NCI-H2171 (cell line): ENCODE data around the gene MSANTD3.
A peak's percentile ranks its signal among the peaks of the same experiment; 100 is the strongest.
"Not testable (repeated sequence)": the region's sequence is repeated elsewhere in the genome, so short reads cannot be mapped to it uniquely, and the experiment has no call there.

Experiments
- DNase-seq: peaks from one replicate; lab custom pipeline; 2025; lab: John Stamatoyannopoulos, UW

MSANTD3 gene

DNA sequence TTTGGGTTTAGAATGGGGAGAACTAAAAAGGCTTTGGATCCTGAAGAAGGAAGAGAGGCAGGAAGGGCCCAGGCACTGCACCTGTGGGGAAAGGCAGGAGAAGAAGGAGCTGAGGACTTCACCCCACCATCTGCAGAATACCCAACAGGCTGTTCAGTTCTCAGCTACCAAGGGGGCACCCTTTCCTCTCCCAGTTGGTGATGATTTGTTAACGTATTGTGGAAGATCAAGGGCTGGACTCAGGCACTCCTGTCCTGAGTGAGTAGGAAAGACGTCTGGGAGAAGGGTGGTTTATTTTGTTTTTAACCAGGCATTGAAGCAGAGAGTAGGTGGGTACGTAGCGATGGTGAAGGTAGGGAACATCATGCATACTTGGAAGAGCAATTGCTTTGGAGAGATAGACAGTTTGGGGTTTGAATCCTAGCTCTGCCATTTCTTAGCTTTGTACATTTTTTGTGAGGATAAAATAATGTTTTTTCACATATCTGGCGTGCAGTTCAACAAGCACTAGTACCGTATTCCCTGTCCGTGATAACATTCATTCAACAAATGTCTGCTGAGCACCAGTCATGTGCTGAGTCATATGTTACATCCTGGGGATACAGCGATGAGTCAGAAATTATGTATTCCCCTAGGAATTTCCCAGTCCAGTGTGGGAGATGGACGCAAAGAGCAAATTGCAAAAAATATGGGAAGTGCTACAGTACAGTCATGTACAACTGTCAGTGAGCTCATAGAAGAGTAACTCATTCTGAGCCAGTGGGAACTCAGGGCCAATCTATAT, 2.1 kb downstream of the MSANTD3 start:
- DNase-seq = no peak

GRCh38 chr9:100430286-100430940, 3.5 kb downstream of the MSANTD3 start:
- DNase-seq = no peak

GRCh38 chr9:100431886-100432285, 4.9 kb downstream of the MSANTD3 start:
- no peak for DNase-seq

- DNase-seq = no peak
Measured at GRCh38 chr9:100432736-100433135, 5.8 kb downstream of the MSANTD3 start.

DNA sequence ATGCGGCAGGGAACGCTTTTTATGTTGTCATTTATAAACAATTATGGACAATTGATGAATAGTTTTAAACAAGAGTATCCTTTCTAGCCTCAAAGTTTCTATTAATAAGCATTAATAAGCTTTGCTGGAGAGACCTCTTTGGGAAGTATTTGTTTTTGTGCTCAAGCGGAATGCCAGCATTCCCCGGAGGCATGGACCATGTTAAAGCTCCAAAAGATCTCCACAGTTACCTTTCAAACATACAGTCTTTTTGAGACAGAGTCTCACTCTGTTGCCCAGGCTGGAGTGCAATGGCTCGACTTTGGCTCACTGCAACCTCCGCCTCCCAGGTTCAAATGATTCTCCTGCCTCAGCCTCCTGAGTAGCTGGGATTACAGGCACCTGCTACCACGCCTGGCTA, 9.6 kb downstream of the MSANTD3 start:
- no peak for DNase-seq

GRCh38 chr9:100437860-100438805, 11.2 kb downstream of the MSANTD3 start:
- peak; percentile 14 for DNase-seq

DNA sequence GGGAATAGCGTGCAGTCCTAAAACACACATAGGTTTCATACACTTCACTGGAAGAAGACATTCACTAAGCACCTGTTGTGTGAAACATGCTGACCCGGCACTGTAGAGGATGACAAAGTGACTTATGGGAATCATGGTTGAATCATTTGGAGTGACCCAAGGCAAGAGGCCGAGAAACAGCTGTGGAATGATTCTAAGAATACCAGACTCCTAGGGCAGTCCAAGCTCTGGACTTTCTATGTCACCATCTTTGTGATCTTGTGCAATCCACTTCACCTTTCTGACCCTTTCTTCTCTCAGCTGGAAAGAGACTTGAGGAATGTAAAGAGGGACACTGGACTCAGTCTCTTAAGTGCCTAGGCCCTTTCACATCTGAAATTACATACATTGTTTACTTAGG, 13.1 kb downstream of the MSANTD3 start:
- DNase-seq = no peak

DNA sequence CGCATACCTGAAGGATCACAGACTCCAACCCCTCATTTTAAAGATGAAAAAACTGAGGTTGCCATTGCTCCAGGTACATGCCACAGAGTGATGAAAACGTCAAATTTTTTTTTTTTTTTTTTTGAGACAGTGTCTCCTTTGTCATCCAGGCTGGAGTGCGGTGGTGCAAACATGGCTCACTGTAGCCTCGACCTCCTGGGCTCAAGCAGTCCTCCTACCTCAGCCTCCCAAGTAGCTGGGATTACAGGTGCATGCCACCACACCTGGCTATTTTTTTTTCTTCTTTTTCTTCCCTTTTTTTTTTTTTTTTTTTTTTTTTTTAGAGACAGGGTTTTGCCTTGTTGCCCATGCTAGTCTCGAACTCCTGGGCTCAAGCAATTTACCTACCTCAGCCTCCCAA, 13.5 kb downstream of the MSANTD3 start:
- not testable (repeated sequence) for DNase-seq

DNA sequence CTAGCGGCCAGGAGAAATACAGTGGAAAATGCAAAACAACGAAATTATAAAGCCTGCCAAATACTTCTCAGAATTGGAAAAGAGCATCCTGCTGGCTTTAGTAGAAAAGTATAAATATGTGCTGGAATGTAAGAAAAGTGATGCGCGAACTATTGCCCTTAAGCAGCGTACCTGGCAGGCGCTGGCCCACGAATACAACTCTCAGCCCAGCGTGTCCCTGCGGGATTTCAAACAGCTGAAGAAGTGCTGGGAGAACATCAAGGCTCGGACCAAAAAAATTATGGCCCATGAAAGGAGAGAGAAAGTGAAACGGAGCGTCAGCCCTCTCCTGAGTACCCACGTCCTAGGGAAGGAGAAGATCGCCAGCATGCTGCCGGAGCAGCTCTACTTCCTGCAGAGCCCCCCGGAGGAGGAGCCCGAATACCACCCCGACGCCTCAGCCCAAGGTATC, 15.0 kb downstream of the MSANTD3 start:
- no peak for DNase-seq

GRCh38 chr9:100443781-100444768, 17.1 kb downstream of the MSANTD3 start:
- DNase-seq = no peak

DNA sequence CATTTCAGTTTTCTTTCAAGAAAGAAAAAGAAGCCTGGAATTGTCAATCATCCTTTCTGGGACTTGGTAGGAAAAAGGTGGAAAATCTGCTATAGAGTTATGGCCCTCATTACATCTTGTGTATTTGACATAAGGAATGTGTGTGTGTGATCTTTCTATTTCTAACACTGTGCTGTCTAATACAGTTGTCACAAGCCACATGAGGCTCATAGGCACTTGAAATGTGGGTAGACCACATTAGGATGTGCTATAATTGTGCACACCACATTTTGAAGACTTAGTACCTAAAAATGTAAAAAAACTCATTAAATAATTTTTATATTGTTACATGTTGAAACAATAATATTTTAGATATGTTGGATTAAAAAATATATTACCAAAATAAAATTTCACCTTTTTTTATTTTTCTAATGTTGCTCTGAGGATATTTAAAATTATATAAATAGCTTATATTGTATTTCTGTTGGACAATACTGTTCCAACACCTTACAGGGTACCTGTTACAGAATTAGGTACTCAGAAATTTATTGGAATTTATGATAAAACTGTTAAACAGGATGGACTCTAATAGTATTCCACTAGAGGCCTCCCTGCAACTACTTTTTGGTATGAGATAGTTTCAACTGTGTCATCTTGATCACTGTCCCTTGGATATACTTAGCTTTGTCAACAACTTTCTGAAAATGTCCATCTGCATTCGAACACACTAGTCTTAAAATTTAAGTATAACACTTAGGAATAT, 18.4 kb downstream of the MSANTD3 start:
- no peak for DNase-seq

- DNase-seq = no peak
Measured at GRCh38 chr9:100445903-100446549, 19.1 kb downstream of the MSANTD3 start.

- no peak for DNase-seq
Measured at GRCh38 chr9:100447041-100447440, 20.1 kb downstream of the MSANTD3 start.

- no peak for DNase-seq
Measured at GRCh38 chr9:100448266-100448665, 21.3 kb downstream of the MSANTD3 start.

DNA sequence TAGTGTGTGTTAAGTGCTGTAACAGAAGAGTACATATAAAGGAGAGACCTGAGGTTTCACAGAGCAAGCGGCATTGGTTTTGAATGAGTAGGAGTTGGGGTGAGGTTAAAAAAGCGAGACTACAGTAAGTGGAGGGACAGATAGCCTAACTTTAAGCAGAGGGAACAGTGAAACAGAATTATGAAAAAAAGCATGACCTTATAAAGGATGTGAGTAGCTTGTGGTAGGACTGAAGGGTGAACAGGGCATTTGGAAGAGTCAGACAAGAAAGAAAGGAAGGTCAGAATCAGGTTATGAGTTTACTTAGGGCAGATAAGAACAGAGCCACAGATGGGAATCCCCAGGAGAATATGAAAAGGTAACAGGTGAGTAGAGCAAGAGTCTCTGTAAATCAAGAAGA, 22.5 kb downstream of the MSANTD3 start:
- DNase-seq = no peak

DNA sequence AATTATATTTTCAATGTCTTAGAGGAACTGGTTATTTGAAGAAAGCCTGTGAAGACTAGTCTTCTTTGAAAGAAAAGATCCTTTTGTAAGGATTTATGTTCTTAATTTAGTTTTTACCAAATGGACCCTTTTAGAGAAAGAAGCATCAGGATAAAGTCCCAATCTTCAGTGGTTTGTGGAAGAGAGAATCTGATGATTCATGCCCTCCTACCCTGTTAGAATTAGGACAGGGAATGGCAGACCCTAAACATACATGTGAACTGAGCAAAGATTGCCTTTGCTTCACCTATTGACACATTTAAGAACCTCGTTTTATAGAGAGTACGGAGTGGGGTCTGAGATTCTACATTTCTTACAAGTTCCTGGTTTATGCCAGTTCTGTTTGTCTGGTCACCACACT, 26.0 kb downstream of the MSANTD3 start:
- DNase-seq = no peak

GRCh38 chr9:100455470-100455869, 28.5 kb downstream of the MSANTD3 start:
- DNase-seq = no peak

DNA sequence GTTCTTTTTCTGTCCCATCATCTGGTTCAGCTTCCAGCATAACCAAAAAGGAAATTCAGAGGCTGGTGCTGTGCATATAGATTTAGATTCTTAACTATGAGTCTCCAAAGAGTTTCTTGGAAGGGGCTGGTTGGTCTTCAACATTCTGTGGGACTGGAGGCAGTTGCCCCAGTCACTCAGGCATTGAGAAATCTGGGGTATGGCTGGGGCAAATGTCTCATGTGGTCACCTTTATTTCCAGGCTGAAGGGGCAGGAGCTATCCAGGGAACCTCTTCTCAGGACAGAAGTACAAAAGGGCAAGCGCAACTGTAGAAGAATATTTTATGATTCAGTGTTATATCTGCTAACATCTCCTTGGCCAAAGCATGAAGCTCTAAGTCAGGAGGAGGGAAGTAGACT, 30.6 kb downstream of the MSANTD3 start:
- no peak for DNase-seq

- DNase-seq = no peak
Measured at GRCh38 chr9:100459963-100460362, 33.0 kb downstream of the MSANTD3 start.

- no peak for DNase-seq
Measured at GRCh38 chr9:100465274-100465673, 38.3 kb downstream of the MSANTD3 start.
